A549 (cell line): Measurements from ENCODE around the gene CTNNA3.

Experiments used
- CBX2 ChIP-seq: fragments of 200-600 bp; sonication (generic); IDR thresholded peaks from 2 replicates; pipeline ENCODE4 v1.6.1; 2016; ENCODE audit warnings: low read depth, mild to moderate bottlenecking, borderline replicate concordance
- CHD2 ChIP-seq: fragments of 150-350 bp; IDR thresholded peaks from 2 replicates; pipeline ENCODE4 v1.6.1; 2014; ENCODE audit warnings: low read length; ENCODE audit not compliant: partially characterized antibody
- ESRRA ChIP-seq: fragments of 150-350 bp; IDR thresholded peaks from 2 replicates; pipeline ENCODE4 v1.6.1; 2014; ENCODE audit warnings: mild to moderate bottlenecking, low read length, borderline replicate concordance
- HOXB13 ChIP-seq: fragments of 250-450 bp; sonication (Bioruptor Pico); IDR thresholded peaks from 2 replicates; pipeline ENCODE4 v1.5.0; 2020; ENCODE audit warnings: low read depth, mild to moderate bottlenecking, moderate library complexity
- JUN ChIP-seq, 2 experiments: fragments of >200 bp; sonication (Bioruptor Twin); formaldehyde crosslinking; IDR thresholded peaks; 2 replicates in 1 of 2; 3 replicates in 1 of 2; pipeline ENCODE4 v1.6.1; 2016 to 2017
- POLR2A ChIP-seq: IDR thresholded peaks from 2 replicates; pipeline ENCODE4 v1.6.1; 2012; ENCODE audit warnings: mild to moderate bottlenecking, low read length
- TF ChIP-seq, protein P1 (sequence below): fragments of >200 bp; sonication (Bioruptor Twin); formaldehyde crosslinking; IDR thresholded peaks from 3 replicates; pipeline ENCODE4 v1.5.1; 2016
- TF ChIP-seq, protein P2 (sequence below): fragments of 250-450 bp; sonication (Bioruptor Pico); IDR thresholded peaks from 2 replicates; pipeline ENCODE4 v1.5.0; 2021; ENCODE audit warnings: mild to moderate bottlenecking, moderate library complexity, borderline replicate concordance
- TF ChIP-seq, protein P3 (sequence below): IDR thresholded peaks from 2 replicates; pipeline ENCODE4 v1.6.1; 2012
- TF ChIP-seq, protein P4 (sequence below): fragments of 200-600 bp; sonication (generic); IDR thresholded peaks from 2 replicates; pipeline ENCODE4 v1.6.1; 2016; ENCODE audit warnings: antibody characterized with exemption, mild to moderate bottlenecking, moderate library complexity

DNA sequence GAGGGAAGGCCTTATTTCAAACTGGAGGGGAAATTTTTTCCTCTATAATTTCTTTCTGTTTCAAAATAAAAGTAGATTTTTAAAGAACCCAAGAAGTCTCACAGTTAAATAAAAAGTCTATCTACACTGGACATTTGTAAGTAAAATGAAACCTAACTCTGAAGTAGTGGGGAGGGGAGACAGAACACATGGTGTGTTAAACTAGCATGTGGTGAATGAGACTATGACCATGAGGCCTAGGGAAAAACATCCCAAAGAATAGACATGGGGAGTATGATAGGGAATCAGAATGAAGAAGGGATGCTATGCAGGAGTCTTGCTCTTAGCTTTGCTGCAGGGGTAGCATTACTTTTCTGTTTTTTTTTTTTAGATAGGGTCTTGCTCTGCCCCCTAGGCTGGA is 1831.5 kb downstream of the CTNNA3 start:
- TF ChIP-seq, protein P1, sequence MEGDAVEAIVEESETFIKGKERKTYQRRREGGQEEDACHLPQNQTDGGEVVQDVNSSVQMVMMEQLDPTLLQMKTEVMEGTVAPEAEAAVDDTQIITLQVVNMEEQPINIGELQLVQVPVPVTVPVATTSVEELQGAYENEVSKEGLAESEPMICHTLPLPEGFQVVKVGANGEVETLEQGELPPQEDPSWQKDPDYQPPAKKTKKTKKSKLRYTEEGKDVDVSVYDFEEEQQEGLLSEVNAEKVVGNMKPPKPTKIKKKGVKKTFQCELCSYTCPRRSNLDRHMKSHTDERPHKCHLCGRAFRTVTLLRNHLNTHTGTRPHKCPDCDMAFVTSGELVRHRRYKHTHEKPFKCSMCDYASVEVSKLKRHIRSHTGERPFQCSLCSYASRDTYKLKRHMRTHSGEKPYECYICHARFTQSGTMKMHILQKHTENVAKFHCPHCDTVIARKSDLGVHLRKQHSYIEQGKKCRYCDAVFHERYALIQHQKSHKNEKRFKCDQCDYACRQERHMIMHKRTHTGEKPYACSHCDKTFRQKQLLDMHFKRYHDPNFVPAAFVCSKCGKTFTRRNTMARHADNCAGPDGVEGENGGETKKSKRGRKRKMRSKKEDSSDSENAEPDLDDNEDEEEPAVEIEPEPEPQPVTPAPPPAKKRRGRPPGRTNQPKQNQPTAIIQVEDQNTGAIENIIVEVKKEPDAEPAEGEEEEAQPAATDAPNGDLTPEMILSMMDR: no peak
- TF ChIP-seq CBX2 (no peak), HOXB13 (CRISPR knock-in tag) (no peak), POLR2A (no peak), ESRRA (no peak), CHD2 (no peak), JUN (IDR thresholded peaks at IDR 0.05) (no peak)
- TF ChIP-seq, protein P2, sequence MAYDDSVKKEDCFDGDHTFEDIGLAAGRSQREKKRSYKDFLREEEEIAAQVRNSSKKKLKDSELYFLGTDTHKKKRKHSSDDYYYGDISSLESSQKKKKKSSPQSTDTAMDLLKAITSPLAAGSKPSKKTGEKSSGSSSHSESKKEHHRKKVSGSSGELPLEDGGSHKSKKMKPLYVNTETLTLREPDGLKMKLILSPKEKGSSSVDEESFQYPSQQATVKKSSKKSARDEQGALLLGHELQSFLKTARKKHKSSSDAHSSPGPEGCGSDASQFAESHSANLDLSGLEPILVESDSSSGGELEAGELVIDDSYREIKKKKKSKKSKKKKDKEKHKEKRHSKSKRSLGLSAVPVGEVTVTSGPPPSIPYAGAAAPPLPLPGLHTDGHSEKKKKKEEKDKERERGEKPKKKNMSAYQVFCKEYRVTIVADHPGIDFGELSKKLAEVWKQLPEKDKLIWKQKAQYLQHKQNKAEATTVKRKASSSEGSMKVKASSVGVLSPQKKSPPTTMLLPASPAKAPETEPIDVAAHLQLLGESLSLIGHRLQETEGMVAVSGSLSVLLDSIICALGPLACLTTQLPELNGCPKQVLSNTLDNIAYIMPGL: no peak
- TF ChIP-seq, protein P3, sequence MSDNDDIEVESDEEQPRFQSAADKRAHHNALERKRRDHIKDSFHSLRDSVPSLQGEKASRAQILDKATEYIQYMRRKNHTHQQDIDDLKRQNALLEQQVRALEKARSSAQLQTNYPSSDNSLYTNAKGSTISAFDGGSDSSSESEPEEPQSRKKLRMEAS: no peak
- TF ChIP-seq, protein P4, sequence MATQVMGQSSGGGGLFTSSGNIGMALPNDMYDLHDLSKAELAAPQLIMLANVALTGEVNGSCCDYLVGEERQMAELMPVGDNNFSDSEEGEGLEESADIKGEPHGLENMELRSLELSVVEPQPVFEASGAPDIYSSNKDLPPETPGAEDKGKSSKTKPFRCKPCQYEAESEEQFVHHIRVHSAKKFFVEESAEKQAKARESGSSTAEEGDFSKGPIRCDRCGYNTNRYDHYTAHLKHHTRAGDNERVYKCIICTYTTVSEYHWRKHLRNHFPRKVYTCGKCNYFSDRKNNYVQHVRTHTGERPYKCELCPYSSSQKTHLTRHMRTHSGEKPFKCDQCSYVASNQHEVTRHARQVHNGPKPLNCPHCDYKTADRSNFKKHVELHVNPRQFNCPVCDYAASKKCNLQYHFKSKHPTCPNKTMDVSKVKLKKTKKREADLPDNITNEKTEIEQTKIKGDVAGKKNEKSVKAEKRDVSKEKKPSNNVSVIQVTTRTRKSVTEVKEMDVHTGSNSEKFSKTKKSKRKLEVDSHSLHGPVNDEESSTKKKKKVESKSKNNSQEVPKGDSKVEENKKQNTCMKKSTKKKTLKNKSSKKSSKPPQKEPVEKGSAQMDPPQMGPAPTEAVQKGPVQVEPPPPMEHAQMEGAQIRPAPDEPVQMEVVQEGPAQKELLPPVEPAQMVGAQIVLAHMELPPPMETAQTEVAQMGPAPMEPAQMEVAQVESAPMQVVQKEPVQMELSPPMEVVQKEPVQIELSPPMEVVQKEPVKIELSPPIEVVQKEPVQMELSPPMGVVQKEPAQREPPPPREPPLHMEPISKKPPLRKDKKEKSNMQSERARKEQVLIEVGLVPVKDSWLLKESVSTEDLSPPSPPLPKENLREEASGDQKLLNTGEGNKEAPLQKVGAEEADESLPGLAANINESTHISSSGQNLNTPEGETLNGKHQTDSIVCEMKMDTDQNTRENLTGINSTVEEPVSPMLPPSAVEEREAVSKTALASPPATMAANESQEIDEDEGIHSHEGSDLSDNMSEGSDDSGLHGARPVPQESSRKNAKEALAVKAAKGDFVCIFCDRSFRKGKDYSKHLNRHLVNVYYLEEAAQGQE: no peak
